ENCODE data around the gene JAKMIP1.
A peak's percentile ranks its signal among the peaks of the same experiment; 100 is the strongest.
"Not testable (repeated sequence)": the region's sequence is repeated elsewhere in the genome, so short reads cannot be mapped to it uniquely, and the experiment has no call there.

JAKMIP1 gene

GRCh38 chr4:6229095-6229494, 28.7 kb upstream of the JAKMIP1 start:
- DNase-seq (ENCODE audit: low spot score): no peak

- no peak for DNase-seq (ENCODE audit: low spot score)
These were observed 28.1 kb upstream of the JAKMIP1 start for GRCh38 chr4:6228158-6229067.

DNA sequence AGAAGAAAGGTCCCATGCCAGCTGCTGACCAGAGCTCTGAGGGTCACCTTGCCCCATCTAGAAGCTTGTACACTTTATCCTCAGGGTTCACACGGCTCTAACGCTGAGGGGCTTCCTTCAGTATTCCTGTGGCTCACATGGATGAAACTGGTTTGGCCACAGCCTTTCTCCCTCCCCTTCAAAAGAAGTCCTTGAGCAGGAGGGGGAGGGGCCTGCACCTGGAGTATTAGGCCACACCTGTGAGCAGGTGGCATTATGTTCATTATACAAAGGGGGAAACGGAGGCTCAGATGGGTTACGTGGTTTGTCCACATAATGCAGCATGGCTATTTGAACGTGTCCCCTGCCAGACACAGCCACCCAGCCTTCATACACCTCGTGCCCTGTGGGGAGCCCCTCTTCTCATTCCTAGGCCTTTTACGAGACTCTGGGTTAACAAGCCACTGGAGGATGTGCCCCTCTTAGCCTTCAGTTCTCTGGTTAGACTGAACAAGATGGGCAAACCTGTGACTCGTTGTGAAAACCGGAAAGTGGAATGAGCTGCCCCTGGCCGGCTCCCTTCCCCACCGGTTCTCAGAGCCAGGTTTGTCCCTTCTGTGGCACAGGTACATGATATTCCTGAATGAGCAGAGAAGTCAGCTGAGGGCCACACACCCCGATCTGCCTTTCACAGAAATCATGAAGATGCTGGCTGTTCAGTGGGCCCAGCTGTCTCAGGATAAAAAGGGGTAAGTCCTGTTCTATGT, 27.2 kb upstream of the JAKMIP1 start:
- DNase-seq (ENCODE audit: low spot score): no peak

GRCh38 chr4:6226506-6226905, 26.2 kb upstream of the JAKMIP1 start:
- no peak for DNase-seq (ENCODE audit: low spot score)

- DNase-seq (ENCODE audit: low spot score): peak; percentile 45
These were observed 25.1 kb upstream of the JAKMIP1 start for GRCh38 chr4:6225469-6225868.

DNA sequence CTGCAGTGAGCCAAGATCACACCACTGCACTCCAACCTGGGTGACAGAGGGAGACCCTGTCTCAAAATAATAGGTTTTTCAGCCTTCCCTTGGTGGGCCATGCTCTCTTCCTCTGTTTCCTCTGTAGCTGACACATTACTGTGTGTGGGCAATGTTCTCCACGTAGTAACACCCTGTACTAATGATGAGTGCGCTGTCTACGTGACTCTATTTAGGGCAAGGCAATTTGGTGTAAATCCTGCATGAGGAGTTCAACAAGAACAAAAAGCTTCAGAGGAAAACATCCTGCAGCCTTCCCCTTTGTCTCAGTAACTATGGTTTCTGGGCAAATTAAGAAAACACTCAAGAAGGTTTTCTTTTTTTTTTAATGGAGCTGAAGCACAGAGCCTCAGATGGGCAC, 24.4 kb upstream of the JAKMIP1 start:
- DNase-seq (ENCODE audit: low spot score): no peak

GRCh38 chr4:6222761-6223292, 22.5 kb upstream of the JAKMIP1 start:
- no peak for DNase-seq (ENCODE audit: low spot score)

DNA sequence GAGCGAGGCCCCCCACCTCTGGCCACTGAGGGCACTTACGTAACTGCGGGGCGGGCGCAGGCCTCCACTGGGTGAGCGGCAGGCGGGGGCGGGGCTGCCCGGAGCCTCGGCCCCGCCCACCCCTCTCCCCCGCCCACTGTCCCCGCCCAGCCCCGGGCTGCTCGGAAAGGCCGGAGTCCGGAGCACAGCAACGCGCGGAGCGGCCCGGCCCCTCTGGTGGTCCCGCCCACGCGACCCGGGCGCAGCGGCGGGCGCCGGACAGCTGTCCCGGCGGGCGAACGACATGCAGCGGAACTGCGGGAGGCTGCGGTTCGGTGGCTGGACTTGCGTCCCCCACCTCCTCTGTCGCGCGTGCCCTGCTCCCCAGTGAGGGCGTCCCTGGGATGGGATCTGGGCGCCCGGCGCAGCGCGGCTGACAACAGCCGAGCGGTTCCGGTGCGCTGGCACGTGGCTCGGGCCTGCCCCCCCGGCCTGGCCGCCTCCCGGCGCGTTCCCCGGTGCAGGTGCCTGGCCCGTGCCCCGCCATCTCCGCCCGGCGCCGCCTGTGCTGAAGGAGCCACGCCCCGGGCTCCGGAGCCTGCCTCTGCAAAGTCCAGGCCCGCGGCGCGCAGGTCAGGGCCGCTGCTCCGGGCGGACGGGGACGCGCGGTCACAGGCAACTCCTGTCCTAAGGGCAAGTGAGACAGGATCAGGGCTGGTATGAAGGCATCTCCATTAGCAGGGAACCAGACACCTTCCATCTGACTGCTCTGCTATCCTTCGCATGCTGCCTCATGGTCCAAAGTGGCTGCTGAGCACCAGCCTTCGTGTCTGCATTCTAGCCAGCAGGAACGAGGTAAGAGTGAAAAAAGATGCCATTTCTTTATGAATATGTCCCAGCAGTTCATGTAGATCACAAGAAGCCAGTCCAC, 21.8 kb upstream of the JAKMIP1 start:
- peak; percentile 43 for DNase-seq (ENCODE audit: low spot score)

- no peak for DNase-seq (ENCODE audit: low spot score)
These were observed 21.0 kb upstream of the JAKMIP1 start for GRCh38 chr4:6221301-6221850.

- DNase-seq (ENCODE audit: low spot score): no peak
These were observed 17.5 kb upstream of the JAKMIP1 start for GRCh38 chr4:6217716-6218381.

DNA sequence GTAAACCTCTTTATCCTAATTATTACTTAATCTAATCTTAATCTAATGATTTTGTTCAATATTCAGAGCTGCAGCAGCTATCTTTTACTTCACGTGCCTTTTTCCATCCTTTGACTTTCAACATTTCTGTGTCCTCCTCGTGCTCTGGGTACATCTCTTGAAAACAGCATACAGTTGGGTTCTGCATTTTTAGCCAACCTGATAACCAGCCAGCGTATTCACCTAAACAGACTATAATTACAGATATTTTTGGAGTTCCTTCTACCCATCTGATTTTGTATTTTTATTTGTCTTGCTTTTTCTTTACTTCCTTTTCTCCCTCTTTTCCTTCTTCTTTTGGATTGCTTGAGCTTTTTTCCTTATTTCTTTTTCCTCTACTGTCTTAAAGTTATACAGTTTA, 16.2 kb upstream of the JAKMIP1 start:
- no peak for DNase-seq (ENCODE audit: low spot score)

DNA sequence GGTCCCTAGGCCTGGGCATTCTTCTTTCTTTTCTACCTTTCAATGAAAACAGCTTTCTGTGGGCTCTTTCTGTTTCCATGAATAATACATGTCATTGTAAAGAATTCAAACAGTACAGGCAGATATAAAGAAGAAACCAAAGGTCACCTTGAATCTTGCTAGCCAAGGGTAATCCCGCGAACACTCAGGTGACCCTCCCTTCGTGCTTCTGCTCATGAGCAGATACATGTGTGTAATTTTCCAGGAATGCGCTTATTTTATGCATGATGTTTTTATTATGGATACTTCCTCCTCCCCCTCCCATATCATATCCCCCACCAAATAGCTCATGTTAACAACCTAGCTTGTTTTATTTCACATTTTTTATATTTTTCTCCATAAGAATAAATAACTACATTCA, 9.6 kb upstream of the JAKMIP1 start:
- no peak for DNase-seq (ENCODE audit: low spot score)

DNA sequence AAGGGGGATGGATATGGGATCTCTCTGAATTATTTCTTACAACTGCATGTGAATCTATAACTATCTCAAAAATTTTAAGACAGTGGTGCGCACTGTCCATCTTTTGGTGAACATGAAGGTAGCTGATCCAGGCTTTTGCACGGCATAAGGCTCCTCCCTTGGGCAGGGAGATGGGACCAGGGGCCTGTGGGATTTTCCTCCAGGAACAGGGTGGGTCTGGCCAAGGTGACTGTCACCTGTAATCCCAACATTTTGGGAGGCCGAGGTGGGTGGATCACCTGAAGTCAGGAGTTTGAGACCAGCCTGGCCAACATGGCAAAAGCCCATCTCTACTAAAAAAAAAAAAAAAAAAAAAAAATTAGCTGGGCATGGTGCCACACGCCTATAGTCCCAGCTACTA, 8.9 kb upstream of the JAKMIP1 start:
- not testable (repeated sequence) for DNase-seq (ENCODE audit: low spot score)

DNA sequence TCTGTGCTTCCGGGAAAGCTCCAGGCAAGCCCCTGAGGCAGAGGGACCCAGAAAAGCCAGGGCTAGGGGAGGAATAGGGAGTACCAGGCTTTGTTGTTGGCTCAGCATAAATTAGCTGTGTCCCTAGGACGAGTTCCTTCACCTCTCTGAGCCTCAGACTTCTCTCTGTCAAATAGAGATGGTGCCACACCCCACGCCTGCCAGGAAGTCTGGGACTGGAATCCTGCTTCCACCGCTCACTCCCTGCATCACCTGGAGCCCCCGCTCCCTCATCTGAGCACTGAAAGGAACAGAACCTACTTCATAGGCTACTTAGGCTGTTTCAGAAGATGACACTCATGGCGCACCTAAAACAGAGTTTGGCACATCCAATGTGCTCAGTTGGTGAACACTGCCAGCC, 8.1 kb upstream of the JAKMIP1 start:
- DNase-seq (ENCODE audit: low spot score): no peak

GRCh38 chr4:6207602-6208001, 7.3 kb upstream of the JAKMIP1 start:
- no peak for DNase-seq (ENCODE audit: low spot score)

DNA sequence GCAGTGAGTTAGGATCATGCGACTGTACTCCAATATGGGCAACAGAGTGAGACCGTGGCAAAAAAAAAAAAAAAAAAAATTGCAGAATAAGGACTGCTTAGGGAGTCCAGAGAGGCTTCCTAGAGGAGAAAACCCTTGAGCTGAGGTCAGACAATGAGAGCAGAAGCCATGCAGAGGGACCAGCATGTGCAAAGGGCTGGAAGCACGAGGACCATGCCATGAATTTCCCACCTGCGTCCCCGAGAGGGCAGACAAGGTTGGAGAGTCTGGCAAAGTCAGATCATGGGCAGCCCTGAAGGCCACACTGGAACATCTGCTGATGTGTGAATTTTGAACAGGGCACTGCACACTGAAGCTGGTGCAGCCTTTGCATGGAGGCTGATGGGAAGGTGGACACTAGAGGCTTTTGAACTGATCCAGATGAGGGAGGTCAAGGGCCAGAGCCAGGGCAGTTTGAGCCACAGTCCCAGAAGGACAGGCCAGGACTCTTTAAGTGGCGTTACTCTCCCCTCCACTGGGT, 6.5 kb upstream of the JAKMIP1 start:
- DNase-seq (ENCODE audit: low spot score): no peak

DNA sequence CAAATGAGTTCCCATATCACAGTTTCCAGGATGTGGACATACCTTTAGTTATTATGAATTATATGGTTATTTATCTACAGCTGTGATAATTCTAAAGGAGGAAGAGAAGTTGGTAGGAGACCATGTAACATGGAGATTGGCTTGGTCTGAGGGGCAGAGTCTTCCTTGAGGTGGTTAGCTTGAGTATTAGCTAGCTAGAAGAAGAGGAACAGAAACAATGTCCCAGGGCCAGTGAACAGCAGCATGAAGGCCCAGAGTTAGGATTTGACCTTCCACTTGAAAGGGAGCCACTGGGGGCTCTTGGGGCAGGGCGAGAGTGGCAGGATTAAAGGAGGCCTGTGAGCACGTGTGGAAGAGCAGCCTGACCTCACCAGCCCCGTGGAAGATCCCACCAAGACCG, 5.6 kb upstream of the JAKMIP1 start:
- no peak for DNase-seq (ENCODE audit: low spot score)

DNA sequence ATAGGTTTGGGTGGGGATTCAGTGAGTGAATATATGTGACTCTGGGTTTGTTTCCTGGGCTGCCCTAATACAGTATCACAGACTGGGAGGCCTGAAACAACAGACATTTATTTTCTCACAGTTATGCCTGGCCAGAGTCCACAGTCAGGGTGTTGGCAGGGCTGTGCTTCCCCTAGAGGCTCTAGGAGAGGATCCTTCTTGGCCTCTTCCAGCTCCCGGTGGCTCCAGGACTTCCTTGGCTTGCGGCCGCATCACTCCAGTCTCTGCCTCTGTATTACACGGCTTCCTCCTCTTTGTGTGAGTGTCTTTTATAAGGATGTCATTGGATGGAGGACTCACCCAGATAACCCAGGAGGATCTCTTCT, 5.2 kb upstream of the JAKMIP1 start:
- no peak for DNase-seq (ENCODE audit: low spot score)

- DNase-seq (ENCODE audit: low spot score): no peak
These were observed 4.7 kb upstream of the JAKMIP1 start for GRCh38 chr4:6204871-6205566.

DNA sequence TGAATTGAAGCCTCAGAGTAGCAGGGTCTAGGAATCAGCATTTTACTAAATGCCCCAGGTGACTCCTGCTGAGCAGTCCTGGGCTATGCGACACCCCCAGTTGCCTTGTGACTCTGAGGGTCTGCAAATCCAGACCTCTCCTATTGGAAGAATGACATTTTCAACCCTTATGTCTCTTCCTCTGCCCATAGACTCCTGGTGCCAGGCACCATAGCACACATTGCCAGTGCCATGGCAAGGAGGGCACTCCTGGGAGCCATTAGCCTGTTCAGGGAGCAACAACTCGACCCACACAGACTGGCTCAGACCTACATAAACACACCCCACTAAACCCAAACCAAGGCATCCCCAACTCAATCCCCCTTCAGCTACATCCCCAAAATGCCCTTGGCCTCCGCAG, 3.7 kb upstream of the JAKMIP1 start:
- no peak for DNase-seq (ENCODE audit: low spot score)

Data from AG08396 (cell line).